DOHH2 (cell line): Measurements from ENCODE around the gene PCDHGA4.

ENCODE experiments used
- H3F3A ChIP-seq: fragments of 200-600 bp; sonication (generic), shearing (Covaris generic); 2 replicates; pipeline ENCODE4 v1.6.0; 2016; ENCODE audit warnings: antibody characterized with exemption, mild to moderate bottlenecking; ENCODE audit not compliant: control insufficient read depth, insufficient read depth
- H3K27ac ChIP-seq: fragments of 200-600 bp; sonication (generic); 2 replicates; pipeline ENCODE4 v1.5.1; 2014; ENCODE audit warnings: low read depth, mild to moderate bottlenecking, low read length, moderate library complexity
- H3K27me3 ChIP-seq: fragments of 200-600 bp; sonication (generic); 2 replicates; pipeline ENCODE4 v1.6.1; 2014; ENCODE audit warnings: mild to moderate bottlenecking, low read length, mixed read lengths; ENCODE audit not compliant: control insufficient read depth
- H3K36me3 ChIP-seq: fragments of 200-600 bp; sonication (generic); 2 replicates; pipeline ENCODE4 v1.6.1; 2014; ENCODE audit warnings: mild to moderate bottlenecking, low read length, moderate library complexity, mixed read lengths; ENCODE audit not compliant: control insufficient read depth
- H3K4me1 ChIP-seq: fragments of 200-600 bp; sonication (generic); 2 replicates; pipeline ENCODE4 v1.6.1; 2014; ENCODE audit warnings: mild to moderate bottlenecking, low read length, mixed read lengths; ENCODE audit not compliant: control insufficient read depth
- H3K4me2 ChIP-seq: fragments of 200-600 bp; sonication (generic); 2 replicates; pipeline ENCODE4 v1.6.0; 2014; ENCODE audit warnings: mild to moderate bottlenecking, low read length, moderate library complexity
- H3K4me3 ChIP-seq: fragments of 200-600 bp; sonication (generic); 2 replicates; pipeline ENCODE4 v1.5.1; 2014; ENCODE audit warnings: mild to moderate bottlenecking, low read length, mixed read lengths
- H3K79me2 ChIP-seq: fragments of 200-600 bp; sonication (generic); 2 replicates; pipeline ENCODE4 v1.6.1; 2014; ENCODE audit warnings: mild to moderate bottlenecking, low read length, mixed read lengths; ENCODE audit not compliant: control insufficient read depth
- H3K9me2 ChIP-seq: fragments of 200-600 bp; sonication (generic); replicated peaks from 2 replicates; pipeline ENCODE4 v1.6.1; 2014; ENCODE audit warnings: mild to moderate bottlenecking, low read length, mixed read lengths; ENCODE audit not compliant: control insufficient read depth
- H3K9me3 ChIP-seq: fragments of 200-600 bp; sonication (generic); 2 replicates; pipeline ENCODE4 v1.6.1; 2014; ENCODE audit warnings: antibody characterized with exemption, low read length, mixed read lengths; ENCODE audit not compliant: control insufficient read depth, insufficient read depth
- H4K20me1 ChIP-seq: fragments of 200-600 bp; sonication (generic); 2 replicates; pipeline ENCODE4 v1.6.0; 2014; ENCODE audit warnings: low read depth, mild to moderate bottlenecking, antibody characterized with exemption, low read length, moderate library complexity; ENCODE audit not compliant: control insufficient read depth, insufficient read depth
- CTCF ChIP-seq: fragments of 200-600 bp; sonication (generic); IDR thresholded peaks from one replicate; pipeline ENCODE4 v1.5.1; 2014; ENCODE audit warnings: antibody characterized with exemption, mild to moderate bottlenecking, low read depth, low read length; ENCODE audit not compliant: poor library complexity, severe bottlenecking
- EZH2phosphoT487 ChIP-seq: fragments of 200-600 bp; sonication (generic); IDR thresholded peaks from 2 replicates; pipeline ENCODE4 v1.6.1; 2017; ENCODE audit warnings: borderline replicate concordance, mild to moderate bottlenecking, antibody characterized with exemption, low read length, moderate library complexity, mixed read lengths

The PCDHGA4 gene

GRCh38 chr5:141402553-141403243 is 47.9 kb downstream of the PCDHGA4 start, which contains the start of gene PCDHGA9:
Gene PCDHGA9 (plus strand): TSS chr5:141402778. CDS start chr5:141402953, 175 bp downstream.
- no peaks in the 10 kb centered on the region for H3K27me3 ChIP-seq
- H3K9me3 ChIP-seq = peaks cover 33% of the 10 kb centered on the region
- no peaks in the 10 kb centered on the region; the same call in 1 of the 2 replicates for H3F3A ChIP-seq
- H3K79me2 ChIP-seq = peaks cover 16% of the 10 kb centered on the region
- no peaks in the 10 kb centered on the region for H4K20me1 ChIP-seq
- H3K4me3 ChIP-seq = no peak within 1 kb of the TSS
- H3K36me3 ChIP-seq = peaks cover 40% of the 10 kb centered on the region
- no peaks in the 10 kb centered on the region for H3K4me1 ChIP-seq
- no peak for TF ChIP-seq EZH2phosphoT487
- peak; percentile 45 for TF ChIP-seq CTCF
- no peaks in the 10 kb centered on the region for H3K9me2 ChIP-seq
- no peak within 1 kb of the TSS for H3K27ac ChIP-seq
- no peak within 1 kb of the TSS for H3K4me2 ChIP-seq

GRCh38 chr5:141403387-141403786 is 48.6 kb downstream of the PCDHGA4 start:
- no peak overlapping the region for H3K27ac ChIP-seq
- no peaks in the 10 kb centered on the region for H4K20me1 ChIP-seq
- H3K9me2 ChIP-seq = no peaks in the 10 kb centered on the region
- no peaks in the 10 kb centered on the region; the same call in 1 of the 2 replicates for H3F3A ChIP-seq
- no peaks in the 10 kb centered on the region for H3K4me1 ChIP-seq
- H3K4me3 ChIP-seq = no peak overlapping the region
- peaks cover 16% of the 10 kb centered on the region for H3K79me2 ChIP-seq
- H3K36me3 ChIP-seq = peaks cover 40% of the 10 kb centered on the region
- peaks cover 33% of the 10 kb centered on the region for H3K9me3 ChIP-seq
- H3K4me2 ChIP-seq = no peak overlapping the region
- TF ChIP-seq CTCF = no peak
- no peak for TF ChIP-seq EZH2phosphoT487
- no peaks in the 10 kb centered on the region for H3K27me3 ChIP-seq
